ENCODE measurements around the gene TCL1A.

- TF ChIP-seq CTCF (IDR thresholded peaks at IDR 0.05) (no peak), POLR2A (IDR thresholded peaks at IDR 0.05) (no peak), POLR2AphosphoS5 (IDR thresholded peaks at IDR 0.05; ENCODE audit: insufficient read depth in 1 of 2, low read depth in 1 of 2) (no peak)
These were observed 49.4 kb downstream of the TCL1A start for GRCh38 chr14:95664546-95664945.

All from vagina (tissue), 2 donors.